ENCODE results near the gene BCL11B.

BCL11B gene

GRCh38 chr14:99258876-99259726 lies 12.9 kb downstream of the BCL11B start:
- no peak for DNase-seq (ENCODE audit: low read depth)
- TF ChIP-seq CTCF (IDR thresholded peaks at IDR 0.05; ENCODE audit: low read length, missing control alignments): no peak

DNA sequence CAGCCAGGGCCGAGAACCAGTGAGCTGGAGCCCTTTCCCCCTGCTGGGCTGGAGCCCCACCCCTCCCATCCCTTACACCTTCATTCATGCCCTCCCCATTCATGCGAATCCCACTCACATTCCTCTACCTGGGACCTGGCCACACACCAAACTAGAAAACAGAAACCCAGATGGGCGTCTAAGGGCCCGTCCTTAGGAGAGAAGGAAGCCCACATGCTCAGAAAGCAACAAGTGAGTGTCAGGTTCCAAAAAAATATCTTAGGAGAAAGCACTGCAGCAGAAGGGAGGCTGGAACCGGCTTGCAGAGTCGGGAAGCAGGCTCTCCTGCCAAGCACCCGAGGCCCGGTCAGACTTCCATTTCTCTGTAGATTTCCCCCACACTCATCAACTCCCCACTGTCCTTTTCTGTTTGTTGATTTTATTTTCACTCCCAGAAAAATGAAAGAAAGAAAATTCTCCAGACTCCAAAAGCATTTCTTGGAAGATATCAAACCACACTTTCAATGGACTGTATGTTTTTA lies 13.6 kb downstream of the BCL11B start:
- DNase-seq (ENCODE audit: low read depth): no peak
- TF ChIP-seq CTCF (IDR thresholded peaks at IDR 0.05; ENCODE audit: low read length, missing control alignments): no peak

More at GRCh38 chr14:99258876-99259726, 12.9 kb downstream of the BCL11B start:
- H3K4me3 ChIP-seq (replicated peaks; ENCODE audit: low read depth, low read length): no peak overlapping the region

GRCh38 chr14:99257673-99258221 lies 14.2 kb downstream of the BCL11B start:
- no peak for TF ChIP-seq CTCF (IDR thresholded peaks at IDR 0.05; ENCODE audit: low read length, missing control alignments)
- DNase-seq (ENCODE audit: low read depth): no peak
- no peak overlapping the region for H3K4me3 ChIP-seq (replicated peaks; ENCODE audit: low read depth, low read length)

More for the DNA sequence above, 13.6 kb downstream of the BCL11B start:
- H3K4me3 ChIP-seq (replicated peaks; ENCODE audit: low read depth, low read length): no peak overlapping the region

DNA sequence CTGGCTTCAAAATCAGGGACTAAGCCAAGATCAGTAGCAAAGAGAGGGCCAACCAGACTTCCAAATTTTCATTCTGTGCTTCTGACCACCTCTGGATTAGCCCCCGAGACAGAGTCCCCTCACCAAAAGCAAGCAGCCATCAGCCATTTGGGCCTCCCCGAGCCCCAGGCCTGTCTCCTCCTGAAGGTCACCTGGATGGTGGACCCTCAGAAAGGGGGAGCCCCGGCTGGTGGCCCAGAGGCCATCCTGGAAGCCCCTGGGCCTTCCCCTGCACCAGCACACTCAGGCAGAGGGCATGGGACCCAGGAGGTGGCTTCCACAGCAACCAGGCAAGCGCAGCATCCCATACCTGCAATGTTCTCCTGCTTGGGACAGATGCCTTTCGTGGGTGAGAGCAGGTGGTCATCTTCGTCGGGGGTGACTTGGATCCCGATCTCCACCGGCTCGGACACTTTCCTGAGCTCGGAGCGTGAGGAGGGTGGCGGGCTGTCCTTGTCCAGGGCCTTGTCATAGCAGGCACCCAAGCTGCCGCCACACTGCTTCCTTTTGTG lies 14.8 kb downstream of the BCL11B start:
- DNase-seq (ENCODE audit: low read depth): no peak
- H3K4me3 ChIP-seq (replicated peaks; ENCODE audit: low read depth, low read length): no peak overlapping the region
- TF ChIP-seq CTCF (IDR thresholded peaks at IDR 0.05; ENCODE audit: low read length, missing control alignments): no peak

DNA sequence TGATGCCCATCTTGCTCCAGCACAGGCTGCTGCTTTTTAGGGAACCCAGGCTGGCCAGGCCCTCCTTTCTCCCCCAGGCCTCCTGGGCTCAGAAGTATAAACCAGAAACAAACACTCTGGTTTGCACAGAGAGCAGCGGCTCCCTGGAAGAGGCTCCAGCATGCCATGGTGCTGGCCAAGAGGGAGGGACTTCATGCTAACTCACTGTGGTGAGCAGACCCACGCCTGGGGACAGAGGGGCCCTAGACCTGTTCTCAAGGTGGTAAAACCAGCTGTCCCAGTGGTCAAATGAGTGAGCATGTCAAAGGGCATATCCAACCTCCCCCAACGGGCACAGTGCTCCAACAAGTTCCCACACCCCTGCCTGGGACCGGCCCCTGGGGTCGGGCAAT lies 15.5 kb downstream of the BCL11B start:
- H3K4me3 ChIP-seq (replicated peaks; ENCODE audit: low read depth, low read length): no peak overlapping the region
- no peak for TF ChIP-seq CTCF (IDR thresholded peaks at IDR 0.05; ENCODE audit: low read length, missing control alignments)
- DNase-seq (ENCODE audit: low read depth): no peak

GRCh38 chr14:99255621-99256482 lies 16.1 kb downstream of the BCL11B start:
- no peak overlapping the region for H3K4me3 ChIP-seq (replicated peaks; ENCODE audit: low read depth, low read length)
- no peak for DNase-seq (ENCODE audit: low read depth)
- TF ChIP-seq CTCF (IDR thresholded peaks at IDR 0.05; ENCODE audit: low read length, missing control alignments): no peak
